ENCODE measurements around the gene KCNG4. TPM values are rescaled to one million over a fixed set of nuclear protein-coding genes. Genes with fewer than 3 reads are reported as not detected.

Gene KCNG4
- total RNA-seq, 1 donor from 2014 or later: not detected

- TF ChIP-seq CTCF (IDR thresholded peaks at IDR 0.05): no peak
- H3K27me3 Mint-ChIP-seq (ENCODE audit: unreplicated experiment): peaks cover 74% of the 10 kb centered on the region
- H3K9me3 Mint-ChIP-seq (ENCODE audit: unreplicated experiment): no peaks in the 10 kb centered on the region
- no peak overlapping the region for H3K27ac Mint-ChIP-seq (ENCODE audit: unreplicated experiment)
- no peak overlapping the region for H3K4me3 Mint-ChIP-seq (ENCODE audit: unreplicated experiment)
- H3K36me3 Mint-ChIP-seq (ENCODE audit: unreplicated experiment): no peaks in the 10 kb centered on the region
- no peak for DNase-seq (ENCODE audit: extremely low spot score, unreplicated experiment)
- no peaks in the 10 kb centered on the region for H3K4me1 Mint-ChIP-seq (ENCODE audit: unreplicated experiment)
These were observed 12.4 kb upstream of the KCNG4 start for GRCh38 chr16:84252184-84252583.

GRCh38 chr16:84247844-84248243 is 8.0 kb upstream of the KCNG4 start:
- H3K27ac Mint-ChIP-seq (ENCODE audit: unreplicated experiment): no peak overlapping the region
- DNase-seq (ENCODE audit: extremely low spot score, unreplicated experiment): no peak

GRCh38 chr16:84247331-84247730 is 7.5 kb upstream of the KCNG4 start:
- no peaks in the 10 kb centered on the region for H3K36me3 Mint-ChIP-seq (ENCODE audit: unreplicated experiment)
- no peak for TF ChIP-seq CTCF (IDR thresholded peaks at IDR 0.05)
- peaks cover 71% of the 10 kb centered on the region for H3K27me3 Mint-ChIP-seq (ENCODE audit: unreplicated experiment)
- no peak for DNase-seq (ENCODE audit: extremely low spot score, unreplicated experiment)
- H3K4me3 Mint-ChIP-seq (ENCODE audit: unreplicated experiment): no peak overlapping the region
- no peaks in the 10 kb centered on the region for H3K4me1 Mint-ChIP-seq (ENCODE audit: unreplicated experiment)
- H3K9me3 Mint-ChIP-seq (ENCODE audit: unreplicated experiment): peaks cover 3% of the 10 kb centered on the region
- H3K27ac Mint-ChIP-seq (ENCODE audit: unreplicated experiment): no peak overlapping the region

More at GRCh38 chr16:84247844-84248243, 8.0 kb upstream of the KCNG4 start:
- H3K36me3 Mint-ChIP-seq (ENCODE audit: unreplicated experiment): no peaks in the 10 kb centered on the region
- TF ChIP-seq CTCF (IDR thresholded peaks at IDR 0.05): no peak
- H3K4me3 Mint-ChIP-seq (ENCODE audit: unreplicated experiment): no peak overlapping the region
- H3K9me3 Mint-ChIP-seq (ENCODE audit: unreplicated experiment): peaks cover 3% of the 10 kb centered on the region
- H3K4me1 Mint-ChIP-seq (ENCODE audit: unreplicated experiment): no peaks in the 10 kb centered on the region
- peaks cover 72% of the 10 kb centered on the region for H3K27me3 Mint-ChIP-seq (ENCODE audit: unreplicated experiment)

GRCh38 chr16:84246679-84247077 is 6.9 kb upstream of the KCNG4 start:
- Mint-ChIP-seq H3K9me3 (ENCODE audit: unreplicated experiment) (peaks cover 3% of the 10 kb centered on the region), H3K27ac (ENCODE audit: unreplicated experiment) (no peak overlapping the region), H3K4me1 (ENCODE audit: unreplicated experiment) (no peaks in the 10 kb centered on the region), H3K27me3 (ENCODE audit: unreplicated experiment) (peaks cover 67% of the 10 kb centered on the region), H3K4me3 (ENCODE audit: unreplicated experiment) (no peak overlapping the region), H3K36me3 (ENCODE audit: unreplicated experiment) (no peaks in the 10 kb centered on the region)
- TF ChIP-seq CTCF (IDR thresholded peaks at IDR 0.05): no peak
- DNase-seq (ENCODE audit: extremely low spot score, unreplicated experiment): no peak

GRCh38 chr16:84245956-84246678 is 6.3 kb upstream of the KCNG4 start:
- no peak for TF ChIP-seq CTCF (IDR thresholded peaks at IDR 0.05)
- no peak overlapping the region for H3K4me3 Mint-ChIP-seq (ENCODE audit: unreplicated experiment)

More at GRCh38 chr16:84245956-84246678, 6.3 kb upstream of the KCNG4 start:
- Mint-ChIP-seq H3K4me1 (ENCODE audit: unreplicated experiment) (no peaks in the 10 kb centered on the region), H3K27me3 (ENCODE audit: unreplicated experiment) (peaks cover 67% of the 10 kb centered on the region), H3K36me3 (ENCODE audit: unreplicated experiment) (no peaks in the 10 kb centered on the region), H3K9me3 (ENCODE audit: unreplicated experiment) (peaks cover 3% of the 10 kb centered on the region), H3K27ac (ENCODE audit: unreplicated experiment) (no peak overlapping the region)
- DNase-seq (ENCODE audit: extremely low spot score, unreplicated experiment): no peak
